Breast epithelium (tissue), 4 donors: ENCODE measurements around the gene SP100. TPM values are rescaled to one million over a fixed set of nuclear protein-coding genes. Genes with fewer than 3 reads are reported as not detected.
"Not testable (repeated sequence)": the region's sequence is repeated elsewhere in the genome, so short reads cannot be mapped to it uniquely, and the experiment has no call there.

Experiments used
- DNase-seq, 2 donors: peaks; one replicate each; pipeline ENCODE4 v3.0.0-alpha.2; 2019; ENCODE audit warnings: low spot score in 2 of 2
- H3K27ac ChIP-seq, 2 donors: fragments of 200-600 bp; sonication (generic) in 1 of 2; one replicate each; pipeline ENCODE4 v1.5.1; 2016 to 2019; ENCODE audit warnings: mild to moderate bottlenecking in 1 of 2
- H3K27me3 ChIP-seq, 2 donors: fragments of 200-600 bp; sonication (generic) in 1 of 2; one replicate each; pipeline versions ENCODE4 v1.5.1 to v1.6.0; 2017 to 2019; ENCODE audit warnings: control low read depth in 1 of 2, mild to moderate bottlenecking in 1 of 2
- H3K36me3 ChIP-seq: fragments of 200-600 bp; one replicate; pipeline ENCODE4 v1.5.1; 2019
- H3K4me1 ChIP-seq, 2 donors: fragments of 200-600 bp; sonication (generic); one replicate each; pipeline ENCODE4 v1.5.1; 2016 to 2019; ENCODE audit warnings: control low read depth in 1 of 2
- H3K4me3 ChIP-seq, 3 donors: fragments of 200-600 bp; sonication (generic); 1 replicate in 2 of 3; 2 replicates in 1 of 3; pipeline ENCODE4 v1.5.1; 2016 to 2019; ENCODE audit warnings: mild to moderate bottlenecking in 3 of 3, moderate library complexity in 2 of 3
- H3K9me3 ChIP-seq, 2 donors: fragments of 200-600 bp; sonication (generic) in 1 of 2; one replicate each; pipeline ENCODE4 v1.5.1; 2016 to 2019; ENCODE audit warnings: control low read depth in 1 of 2
- CTCF ChIP-seq, 3 donors: fragments of 450-650 bp; IDR thresholded peaks; one replicate each; pipeline ENCODE4 v1.5.1; 2016 to 2017; ENCODE audit warnings: antibody characterized with exemption in 3 of 3, mild to moderate bottlenecking in 3 of 3, moderate library complexity in 3 of 3
- POLR2A ChIP-seq: fragments of 450-650 bp; IDR thresholded peaks from one replicate; pipeline ENCODE4 v1.6.1; 2016; ENCODE audit warnings: antibody characterized with exemption, mild to moderate bottlenecking, moderate library complexity
- POLR2AphosphoS5 ChIP-seq, 3 donors: sonication (generic); formaldehyde crosslinking; IDR thresholded peaks; one replicate each; pipeline ENCODE4 v1.6.1; 2017; ENCODE audit warnings: antibody characterized with exemption in 3 of 3
- intact Hi-C: fragments of 100-400 bp; cut with DNase I; formaldehyde crosslinking; loops from one replicate; pipeline ENCODE4 v1.15.1; 2023; ENCODE audit warnings: low total_unique reads
- total RNA-seq, 3 donors: library from RNA; depleted of rRNA; stranded (reverse); fragments of >200 nt; gene quantifications; one replicate each; pipeline ENCODE4 v1.1.0, GENCODE V29; 2016

Gene SP100
- total RNA-seq, 3 donors from 2014 or later, result 128 to 157 (median 152) TPM

- Histone ChIP-seq H3K36me3 (no peaks in the 10 kb centered on the region), H3K27ac (no peak overlapping the region), H3K4me3 (no peak overlapping the region), H3K9me3 (peaks cover 0 to 20% of the 10 kb centered on the region in 2 donors), H3K4me1 (no peaks in the 10 kb centered on the region), H3K27me3 (no peaks in the 10 kb centered on the region)
- intact Hi-C loops, result no loop called here
- DNase-seq, result no peak
- TF ChIP-seq CTCF (IDR thresholded peaks at IDR 0.05) (no peak), POLR2AphosphoS5 (IDR thresholded peaks at IDR 0.05) (no peak), POLR2A (no peak)
Observed at GRCh38 chr2:230434677-230435324, 18.8 kb downstream of the SP100 start.

GRCh38 chr2:230435431-230435830 is 19.4 kb downstream of the SP100 start:
- TF ChIP-seq POLR2A (no peak), CTCF (IDR thresholded peaks at IDR 0.05) (no peak), POLR2AphosphoS5 (IDR thresholded peaks at IDR 0.05) (no peak)
- Histone ChIP-seq H3K36me3 (no peaks in the 10 kb centered on the region), H3K27ac (no peak overlapping the region), H3K9me3 (peaks cover 0 to 20% of the 10 kb centered on the region in 2 donors), H3K27me3 (no peaks in the 10 kb centered on the region), H3K4me3 (no peak overlapping the region), H3K4me1 (no peaks in the 10 kb centered on the region)
- intact Hi-C loops, result no loop called here
- no peak for DNase-seq

GRCh38 chr2:230439121-230439520 is 23.1 kb downstream of the SP100 start:
- H3K4me1 ChIP-seq, H3K36me3 ChIP-seq, intact Hi-C loops, H3K27me3 ChIP-seq, H3K4me3 ChIP-seq, H3K27ac ChIP-seq, DNase-seq: not testable (repeated sequence)
- H3K9me3 ChIP-seq, result peaks cover 0 to 13% of the 10 kb centered on the region in 2 donors

- no peaks in the 10 kb centered on the region for H3K36me3 ChIP-seq
- no peak overlapping the region for H3K27ac ChIP-seq
- no peak overlapping the region for H3K4me3 ChIP-seq
- H3K27me3 ChIP-seq, result no peaks in the 10 kb centered on the region
- no peak for DNase-seq
- no peaks in the 10 kb centered on the region for H3K4me1 ChIP-seq
- H3K9me3 ChIP-seq, result peaks cover 0 to 13% of the 10 kb centered on the region in 2 donors
- intact Hi-C loops, result no loop called here
- TF ChIP-seq CTCF (IDR thresholded peaks at IDR 0.05), result no peak
- TF ChIP-seq POLR2A, result no peak
- no peak for TF ChIP-seq POLR2AphosphoS5 (IDR thresholded peaks at IDR 0.05)
Observed at GRCh38 chr2:230439590-230439989, 23.6 kb downstream of the SP100 start.

- no peak for TF ChIP-seq POLR2A
- TF ChIP-seq CTCF (IDR thresholded peaks at IDR 0.05), result no peak
- no peak for TF ChIP-seq POLR2AphosphoS5 (IDR thresholded peaks at IDR 0.05)
- intact Hi-C loops, result no loop called here
- H3K27ac ChIP-seq, result peak overlapping the region in 1 of 2 donors; percentile 29
- no peaks in the 10 kb centered on the region for H3K4me1 ChIP-seq
- H3K36me3 ChIP-seq, result no peaks in the 10 kb centered on the region
- peak in 1 of 2 donors; percentile 27 for DNase-seq
- peaks cover 0 to 5% of the 10 kb centered on the region in 2 donors for H3K9me3 ChIP-seq
- no peak overlapping the region for H3K4me3 ChIP-seq
- H3K27me3 ChIP-seq, result no peaks in the 10 kb centered on the region
Observed at GRCh38 chr2:230441227-230441897, 25.4 kb downstream of the SP100 start.
